OCI-LY7 (cell line): Measurements from ENCODE around the gene CYP2R1.
"Not testable (repeated sequence)": the region's sequence is repeated elsewhere in the genome, so short reads cannot be mapped to it uniquely, and the experiment has no call there.

Source experiments
- EZH2phosphoT487 ChIP-seq: fragments of 200-600 bp; sonication (generic); IDR thresholded peaks from 2 replicates; pipeline ENCODE4 v1.6.1; 2018; ENCODE audit warnings: low read depth, borderline replicate concordance, mild to moderate bottlenecking, mixed run types, antibody characterized with exemption, low read length, moderate library complexity, mixed read lengths
- TF ChIP-seq, protein P1 (sequence below): fragments of 200-600 bp; sonication (generic); conservative IDR thresholded peaks from 2 replicates; pipeline ENCODE4 v1.5.1; 2014; ENCODE audit warnings: mild to moderate bottlenecking, antibody characterized with exemption, low read length, moderate library complexity, mixed read lengths

DNA sequence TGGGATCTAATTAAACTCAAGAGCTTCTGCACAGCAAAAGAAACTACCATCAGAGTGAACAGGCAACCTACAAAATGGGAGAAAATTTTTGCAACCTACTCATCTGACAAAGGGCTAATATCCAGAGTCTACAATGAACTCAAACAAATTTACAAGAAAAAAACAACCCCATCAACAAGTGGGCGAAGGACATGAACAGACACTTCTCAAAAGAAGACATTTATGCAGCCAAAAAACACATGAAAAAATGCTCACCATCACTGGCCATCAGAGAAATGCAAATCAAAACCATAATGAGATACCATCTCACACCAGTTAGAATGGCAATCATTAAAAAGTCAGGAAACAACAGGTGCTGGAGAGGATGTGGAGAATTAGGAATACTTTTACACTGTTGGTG, 8.3 kb downstream of the CYP2R1 start:
- TF ChIP-seq, protein P1, sequence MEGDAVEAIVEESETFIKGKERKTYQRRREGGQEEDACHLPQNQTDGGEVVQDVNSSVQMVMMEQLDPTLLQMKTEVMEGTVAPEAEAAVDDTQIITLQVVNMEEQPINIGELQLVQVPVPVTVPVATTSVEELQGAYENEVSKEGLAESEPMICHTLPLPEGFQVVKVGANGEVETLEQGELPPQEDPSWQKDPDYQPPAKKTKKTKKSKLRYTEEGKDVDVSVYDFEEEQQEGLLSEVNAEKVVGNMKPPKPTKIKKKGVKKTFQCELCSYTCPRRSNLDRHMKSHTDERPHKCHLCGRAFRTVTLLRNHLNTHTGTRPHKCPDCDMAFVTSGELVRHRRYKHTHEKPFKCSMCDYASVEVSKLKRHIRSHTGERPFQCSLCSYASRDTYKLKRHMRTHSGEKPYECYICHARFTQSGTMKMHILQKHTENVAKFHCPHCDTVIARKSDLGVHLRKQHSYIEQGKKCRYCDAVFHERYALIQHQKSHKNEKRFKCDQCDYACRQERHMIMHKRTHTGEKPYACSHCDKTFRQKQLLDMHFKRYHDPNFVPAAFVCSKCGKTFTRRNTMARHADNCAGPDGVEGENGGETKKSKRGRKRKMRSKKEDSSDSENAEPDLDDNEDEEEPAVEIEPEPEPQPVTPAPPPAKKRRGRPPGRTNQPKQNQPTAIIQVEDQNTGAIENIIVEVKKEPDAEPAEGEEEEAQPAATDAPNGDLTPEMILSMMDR = not testable (repeated sequence)
- not testable (repeated sequence) for TF ChIP-seq EZH2phosphoT487
